Activated naive CD8-positive, alpha-beta T cell treated with anti-CD3 and anti-CD28 coated beads for 36 hours (primary cell): ENCODE results near the gene ZNF155. TPM values are rescaled to one million over a fixed set of nuclear protein-coding genes. Genes with fewer than 3 reads are reported as not detected.

Source experiments
- DNase-seq: peaks from one replicate; pipeline ENCODE4 v3.0.0; 2021
- H3K27ac Mint-ChIP-seq: one replicate; pipeline ENCODE4 v1.8.0; 2022; ENCODE audit warnings: mild to moderate bottlenecking, moderate library complexity, mixed read lengths
- H3K27me3 Mint-ChIP-seq: one replicate; pipeline ENCODE4 v1.8.0; 2022; ENCODE audit warnings: mild to moderate bottlenecking, mixed read lengths
- H3K36me3 Mint-ChIP-seq: one replicate; pipeline ENCODE4 v1.8.0; 2021; ENCODE audit warnings: mild to moderate bottlenecking, mixed read lengths
- H3K4me1 Mint-ChIP-seq: one replicate; pipeline ENCODE4 v1.8.0; 2021; ENCODE audit warnings: mixed read lengths
- H3K4me3 Mint-ChIP-seq: one replicate; pipeline ENCODE4 v1.8.0; 2022; ENCODE audit warnings: mild to moderate bottlenecking, moderate library complexity, mixed read lengths
- H3K9me3 Mint-ChIP-seq: one replicate; pipeline ENCODE4 v1.8.0; 2022; ENCODE audit warnings: mixed read lengths
- total RNA-seq, 2 experiments: library from RNA; stranded (reverse); gene quantifications; one replicate each; pipeline ENCODE4 v1.2.3, GENCODE V29; 2021

The ZNF155 gene
- total RNA-seq, 2 experiments from 2014 or later: 6.7 to 7.0 TPM

DNA sequence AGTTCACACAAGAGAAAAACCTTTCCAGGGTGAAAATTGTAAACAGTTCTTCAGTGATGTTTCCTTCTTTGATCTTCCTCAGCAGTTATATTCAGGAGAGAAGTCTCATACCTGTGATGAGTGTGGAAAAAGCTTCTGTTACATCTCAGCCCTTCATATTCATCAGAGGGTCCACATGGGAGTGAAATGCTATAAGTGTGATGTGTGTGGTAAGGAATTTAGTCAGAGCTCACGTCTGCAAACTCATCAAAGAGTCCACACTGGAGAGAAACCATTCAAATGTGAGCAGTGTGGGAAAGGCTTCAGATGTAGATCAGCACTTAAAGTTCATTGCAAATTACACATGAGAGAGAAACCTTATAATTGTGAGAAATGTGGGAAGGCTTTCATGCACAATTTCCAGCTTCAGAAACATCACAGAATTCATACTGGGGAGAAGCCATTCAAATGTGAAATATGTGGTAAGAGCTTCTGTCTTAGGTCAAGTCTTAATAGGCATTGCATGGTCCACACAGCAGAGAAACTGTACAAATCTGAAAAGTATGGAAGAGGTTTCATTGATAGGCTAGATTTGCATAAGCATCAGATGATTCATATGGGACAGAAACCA lies 48.1 kb downstream of the ZNF155 start:
- H3K9me3 Mint-ChIP-seq: peaks cover 55% of the 10 kb centered on the region
- H3K27ac Mint-ChIP-seq: no peak overlapping the region
- H3K4me3 Mint-ChIP-seq: no peak overlapping the region
- peaks cover 76% of the 10 kb centered on the region for H3K36me3 Mint-ChIP-seq
- H3K27me3 Mint-ChIP-seq: no peaks in the 10 kb centered on the region
- H3K4me1 Mint-ChIP-seq: no peaks in the 10 kb centered on the region
- no peak for DNase-seq

DNA sequence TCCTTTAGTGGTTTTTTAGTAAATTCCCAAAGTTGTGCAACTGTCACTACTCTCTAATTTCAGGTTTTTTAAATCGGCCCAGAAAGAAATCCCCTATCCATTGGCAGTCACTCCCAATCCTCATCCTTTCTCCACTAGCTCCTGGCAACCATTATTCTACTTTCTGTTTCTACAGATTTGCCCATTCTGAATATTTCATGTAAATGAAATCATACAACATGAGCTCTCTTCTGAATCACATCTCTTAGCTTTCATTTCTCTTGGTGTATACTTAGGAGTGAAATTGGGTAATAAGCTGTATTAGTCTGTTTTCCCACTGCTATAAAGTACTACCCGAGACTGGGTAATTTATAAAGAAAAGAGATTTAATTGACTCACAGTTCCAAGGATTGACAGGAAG lies 58.2 kb downstream of the ZNF155 start:
- Mint-ChIP-seq H3K4me1 (no peaks in the 10 kb centered on the region), H3K36me3 (peaks cover 5% of the 10 kb centered on the region), H3K27me3 (peaks cover 15% of the 10 kb centered on the region), H3K4me3 (no peak overlapping the region), H3K27ac (no peak overlapping the region), H3K9me3 (peaks cover 44% of the 10 kb centered on the region)
- DNase-seq: no peak

Other genes with a start within 250 kb of the ZNF155 start
- gene SMG9, start 229.2 kb upstream of the ZNF155 start, total RNA-seq: 10 to 100 TPM; 55.7 to 58.1 TPM
- 10 to 100 TPM; 38.9 to 41.5 TPM for gene KCNN4, start 203.2 kb upstream of the ZNF155 start, total RNA-seq
- 1 to 10 TPM; 1.6 TPM for gene LYPD5, start 181.7 kb upstream of the ZNF155 start, total RNA-seq
- gene ZNF283, start 156.9 kb upstream of the ZNF155 start, total RNA-seq: 1 to 10 TPM; 5.6 to 7.2 TPM
- gene ZNF404, start 100.2 kb upstream of the ZNF155 start, total RNA-seq: 1 to 10 TPM; 2.9 to 3.1 TPM
- 10 to 100 TPM; 11.9 to 12.2 TPM for gene ZNF45, start 48.9 kb upstream of the ZNF155 start, total RNA-seq
- gene ZNF221, start 33.0 kb upstream of the ZNF155 start, total RNA-seq: 1 to 10 TPM; 1.2 to 1.6 TPM
- 1 to 10 TPM; 2.5 to 3.9 TPM for gene ZNF230, start 18.8 kb downstream of the ZNF155 start, total RNA-seq
- gene ZNF222, start 41.2 kb downstream of the ZNF155 start, total RNA-seq: 1 to 10 TPM; 2.5 to 3.5 TPM
- 1 to 10 TPM; 1.4 to 1.8 TPM for gene ZNF223, start 67.8 kb downstream of the ZNF155 start, total RNA-seq
- 1 to 10 TPM; 1.6 to 1.7 TPM for gene ZNF284, start 88.0 kb downstream of the ZNF155 start, total RNA-seq
- gene ZNF224, start 110.2 kb downstream of the ZNF155 start, total RNA-seq: 10 to 100 TPM; 13.4 to 14.6 TPM
- 1 to 10 TPM; 3.8 to 4.0 TPM for gene ZNF225, start 129.2 kb downstream of the ZNF155 start, total RNA-seq
- gene ZNF234, start 157.4 kb downstream of the ZNF155 start, total RNA-seq: 1 to 10 TPM; 6.9 to 7.0 TPM
- gene ZNF226, start 180.9 kb downstream of the ZNF155 start, total RNA-seq: 1 to 10 TPM; 6.5 to 7.4 TPM
- 10 to 100 TPM; 24.2 to 24.5 TPM for gene ZNF227, start 228.3 kb downstream of the ZNF155 start, total RNA-seq